Osteoblast (primary cell): ENCODE results near the gene CYP4V2. TPM values are rescaled to one million over a fixed set of nuclear protein-coding genes. Genes with fewer than 3 reads are reported as not detected.
"Not testable (repeated sequence)": the region's sequence is repeated elsewhere in the genome, so short reads cannot be mapped to it uniquely, and the experiment has no call there.

Source experiments
- DNase-seq: peaks from one replicate; pipeline ENCODE4 v3.0.0; 2011; ENCODE audit warnings: low spot score, mixed read lengths; ENCODE audit not compliant: insufficient read length; ENCODE audit errors: missing footprints
- H2AFZ ChIP-seq: 2 replicates; pipeline ENCODE4 v1.6.0; 2011; ENCODE audit warnings: mild to moderate bottlenecking, low read length
- H3K27ac ChIP-seq: 2 replicates; pipeline ENCODE4 v1.5.1; 2011; ENCODE audit warnings: mild to moderate bottlenecking, low read depth, low read length, moderate library complexity
- H3K27me3 ChIP-seq: 2 replicates; pipeline ENCODE4 v1.6.0; 2012; ENCODE audit warnings: mild to moderate bottlenecking, control low read depth, inconsistent platforms, low read length, moderate library complexity; ENCODE audit not compliant: insufficient read depth
- H3K36me3 ChIP-seq: 2 replicates; pipeline ENCODE4 v1.5.1; 2011; ENCODE audit warnings: mild to moderate bottlenecking, low read length, control low read depth, moderate library complexity; ENCODE audit not compliant: insufficient read depth
- H3K4me1 ChIP-seq: 2 replicates; pipeline ENCODE4 v1.5.1; 2011; ENCODE audit warnings: mild to moderate bottlenecking, low read length, control low read depth, moderate library complexity; ENCODE audit not compliant: insufficient read depth
- H3K4me2 ChIP-seq: 2 replicates; pipeline ENCODE4 v1.6.0; 2011; ENCODE audit warnings: mild to moderate bottlenecking, low read length; ENCODE audit not compliant: insufficient read depth
- H3K4me3 ChIP-seq: fragments of 200-600 bp; sonication (generic); 3 replicates; pipeline ENCODE4 v1.5.1; 2012; ENCODE audit warnings: mild to moderate bottlenecking, low read length, inconsistent platforms; ENCODE audit not compliant: insufficient read depth
- H3K79me2 ChIP-seq: 2 replicates; pipeline ENCODE4 v1.6.0; 2012; ENCODE audit warnings: mild to moderate bottlenecking, low read length, control low read depth, inconsistent platforms; ENCODE audit not compliant: insufficient read depth
- H3K9me3 ChIP-seq: 2 replicates; pipeline ENCODE4 v1.5.1; 2011; ENCODE audit warnings: low read depth, low read length, control low read depth
- H4K20me1 ChIP-seq: 2 replicates; pipeline ENCODE4 v1.6.0; 2012; ENCODE audit warnings: mild to moderate bottlenecking, low read length, control low read depth; ENCODE audit not compliant: insufficient read depth
- CTCF ChIP-seq: IDR thresholded peaks from 2 replicates; pipeline ENCODE4 v1.5.1; 2011; ENCODE audit warnings: mild to moderate bottlenecking, low read depth, low read length, moderate library complexity; ENCODE audit errors: extremely low read depth
- total RNA-seq: library from RNA; depleted of rRNA; stranded (reverse); fragments of >200 nt; gene quantifications from 2 replicates; pipeline ENCODE4 v1.2.3, GENCODE V29; 2012

Gene CYP4V2
- total RNA-seq, 1 donor = 29.0 TPM

GRCh38 chr4:186240452-186240847 lies 49.1 kb downstream of the CYP4V2 start:
- no peak for TF ChIP-seq CTCF
- H3K27me3 ChIP-seq = no peaks in the 10 kb centered on the region
- no peaks in the 10 kb centered on the region for H3K9me3 ChIP-seq
- H2AFZ ChIP-seq = no peak overlapping the region
- H3K36me3 ChIP-seq = no peaks in the 10 kb centered on the region
- no peak overlapping the region for H3K4me3 ChIP-seq
- H4K20me1 ChIP-seq = no peaks in the 10 kb centered on the region
- peak; percentile 3 for DNase-seq
- no peak overlapping the region for H3K4me2 ChIP-seq
- no peaks in the 10 kb centered on the region for H3K4me1 ChIP-seq
- H3K27ac ChIP-seq = no peak overlapping the region
- no peaks in the 10 kb centered on the region for H3K79me2 ChIP-seq

GRCh38 chr4:186240848-186241491 lies 49.6 kb downstream of the CYP4V2 start:
- Histone ChIP-seq H3K4me2 (no peak overlapping the region), H3K4me1 (no peaks in the 10 kb centered on the region), H3K79me2 (no peaks in the 10 kb centered on the region), H3K27me3 (no peaks in the 10 kb centered on the region), H3K36me3 (no peaks in the 10 kb centered on the region), H3K27ac (no peak overlapping the region), H4K20me1 (no peaks in the 10 kb centered on the region), H3K9me3 (no peaks in the 10 kb centered on the region), H2AFZ (no peak overlapping the region), H3K4me3 (no peak overlapping the region)
- DNase-seq = no peak
- TF ChIP-seq CTCF = no peak

DNA sequence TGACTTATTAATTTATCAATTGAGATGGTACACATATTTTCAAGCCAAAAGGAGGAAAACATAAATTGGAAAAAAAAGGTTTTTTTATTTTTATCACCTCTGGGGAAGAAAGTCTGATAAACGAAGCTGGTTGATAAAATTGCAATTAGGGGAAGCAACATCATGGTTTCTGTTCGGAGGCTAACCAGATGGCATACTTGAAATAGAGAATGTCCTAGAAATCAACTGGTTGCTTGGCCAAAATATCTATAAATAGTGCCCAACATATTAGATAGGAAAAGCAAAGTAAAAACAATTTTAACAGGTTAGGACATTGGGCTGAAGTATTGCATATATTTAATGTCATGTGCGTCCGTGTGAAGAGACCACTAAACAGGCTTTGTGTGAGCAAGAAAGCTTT lies 50.2 kb downstream of the CYP4V2 start:
- Histone ChIP-seq H2AFZ (no peak overlapping the region), H3K4me3 (no peak overlapping the region), H3K27ac (no peak overlapping the region), H3K27me3 (no peaks in the 10 kb centered on the region), H3K79me2 (no peaks in the 10 kb centered on the region), H3K4me1 (no peaks in the 10 kb centered on the region), H3K36me3 (no peaks in the 10 kb centered on the region), H3K4me2 (no peak overlapping the region), H4K20me1 (no peaks in the 10 kb centered on the region), H3K9me3 (no peaks in the 10 kb centered on the region)
- DNase-seq = no peak
- no peak for TF ChIP-seq CTCF

GRCh38 chr4:186242031-186242430 lies 50.7 kb downstream of the CYP4V2 start:
- not testable (repeated sequence) for DNase-seq, H3K79me2 ChIP-seq, H4K20me1 ChIP-seq, H3K4me3 ChIP-seq, H3K27ac ChIP-seq, H3K9me3 ChIP-seq, H3K4me1 ChIP-seq, H3K27me3 ChIP-seq, H3K36me3 ChIP-seq, H2AFZ ChIP-seq, H3K4me2 ChIP-seq
